ENCODE results near the gene BMS1. TPM values are rescaled to one million over a fixed set of nuclear protein-coding genes. Genes with fewer than 3 reads are reported as not detected.

Gene BMS1, protein sequence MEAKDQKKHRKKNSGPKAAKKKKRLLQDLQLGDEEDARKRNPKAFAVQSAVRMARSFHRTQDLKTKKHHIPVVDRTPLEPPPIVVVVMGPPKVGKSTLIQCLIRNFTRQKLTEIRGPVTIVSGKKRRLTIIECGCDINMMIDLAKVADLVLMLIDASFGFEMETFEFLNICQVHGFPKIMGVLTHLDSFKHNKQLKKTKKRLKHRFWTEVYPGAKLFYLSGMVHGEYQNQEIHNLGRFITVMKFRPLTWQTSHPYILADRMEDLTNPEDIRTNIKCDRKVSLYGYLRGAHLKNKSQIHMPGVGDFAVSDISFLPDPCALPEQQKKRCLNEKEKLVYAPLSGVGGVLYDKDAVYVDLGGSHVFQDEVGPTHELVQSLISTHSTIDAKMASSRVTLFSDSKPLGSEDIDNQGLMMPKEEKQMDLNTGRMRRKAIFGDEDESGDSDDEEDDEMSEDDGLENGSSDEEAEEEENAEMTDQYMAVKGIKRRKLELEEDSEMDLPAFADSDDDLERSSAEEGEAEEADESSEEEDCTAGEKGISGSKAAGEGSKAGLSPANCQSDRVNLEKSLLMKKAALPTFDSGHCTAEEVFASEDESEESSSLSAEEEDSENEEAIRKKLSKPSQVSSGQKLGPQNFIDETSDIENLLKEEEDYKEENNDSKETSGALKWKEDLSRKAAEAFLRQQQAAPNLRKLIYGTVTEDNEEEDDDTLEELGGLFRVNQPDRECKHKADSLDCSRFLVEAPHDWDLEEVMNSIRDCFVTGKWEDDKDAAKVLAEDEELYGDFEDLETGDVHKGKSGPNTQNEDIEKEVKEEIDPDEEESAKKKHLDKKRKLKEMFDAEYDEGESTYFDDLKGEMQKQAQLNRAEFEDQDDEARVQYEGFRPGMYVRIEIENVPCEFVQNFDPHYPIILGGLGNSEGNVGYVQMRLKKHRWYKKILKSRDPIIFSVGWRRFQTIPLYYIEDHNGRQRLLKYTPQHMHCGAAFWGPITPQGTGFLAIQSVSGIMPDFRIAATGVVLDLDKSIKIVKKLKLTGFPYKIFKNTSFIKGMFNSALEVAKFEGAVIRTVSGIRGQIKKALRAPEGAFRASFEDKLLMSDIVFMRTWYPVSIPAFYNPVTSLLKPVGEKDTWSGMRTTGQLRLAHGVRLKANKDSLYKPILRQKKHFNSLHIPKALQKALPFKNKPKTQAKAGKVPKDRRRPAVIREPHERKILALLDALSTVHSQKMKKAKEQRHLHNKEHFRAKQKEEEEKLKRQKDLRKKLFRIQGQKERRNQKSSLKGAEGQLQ
- 10 to 100 TPM; 15.8 to 15.9 TPM for total RNA-seq

DNA sequence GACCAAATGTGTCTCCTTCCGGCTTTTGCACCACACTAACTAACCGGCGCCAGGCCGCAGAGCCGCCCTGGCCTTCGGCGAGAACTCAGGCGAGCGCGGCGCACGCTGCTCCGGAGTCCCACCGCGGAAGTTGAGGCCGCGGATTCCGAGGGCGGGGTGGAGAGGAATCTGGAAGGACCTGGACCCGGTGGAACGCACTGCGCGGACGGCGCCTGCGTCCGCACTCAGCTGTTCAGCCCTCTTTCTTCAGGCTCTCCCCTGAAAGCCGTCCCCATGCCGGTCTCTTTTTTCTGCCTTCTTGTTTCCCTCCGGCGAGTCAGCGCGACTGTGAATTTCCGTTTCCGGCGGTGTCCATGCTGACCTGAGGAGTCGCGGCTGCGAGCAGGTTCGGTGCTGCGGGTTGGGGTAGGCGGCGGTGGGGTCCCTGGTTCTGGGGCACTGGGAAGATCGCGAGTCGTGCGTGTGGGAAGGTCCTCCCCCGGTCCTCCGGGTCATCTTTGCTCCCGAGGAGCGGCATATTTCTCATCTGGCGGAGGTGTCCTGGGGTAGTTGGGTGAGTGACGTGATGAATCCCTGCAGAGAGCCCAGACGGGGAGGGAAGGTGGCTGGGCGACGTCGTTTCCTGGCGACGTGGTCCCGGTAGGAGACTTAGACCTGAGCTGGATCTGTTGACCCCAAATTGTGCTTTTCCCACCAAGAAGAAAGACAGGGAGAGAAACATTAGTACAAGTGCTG, at the start of gene BMS1:
Gene BMS1 (plus strand): TSS at position 350 of the 735 bp plus-strand sequence. CDS start 1,600 bp downstream, outside the sequence.

Other genes with a start within 250 kb of the BMS1 start
- gene ZNF33B, start 144.2 kb upstream of the BMS1 start, total RNA-seq: 10 to 100 TPM; 38.2 to 39.6 TPM